ENCODE data around the gene SNTG2.

Gene SNTG2

GRCh38 chr2:926896-927295 lies 23.8 kb upstream of the SNTG2 start:
- no peak for DNase-seq

GRCh38 chr2:929011-929735 lies 21.5 kb upstream of the SNTG2 start:
- no peak for DNase-seq

- no peak for DNase-seq
Measured at GRCh38 chr2:929925-930324, 20.7 kb upstream of the SNTG2 start.

GRCh38 chr2:930935-931334 lies 19.7 kb upstream of the SNTG2 start:
- no peak for DNase-seq

- no peak for DNase-seq
Measured at GRCh38 chr2:932320-933115, 18.1 kb upstream of the SNTG2 start.

- no peak for DNase-seq
Measured at GRCh38 chr2:933734-934295, 16.8 kb upstream of the SNTG2 start.

- no peak for DNase-seq
Measured at GRCh38 chr2:937530-937929, 13.1 kb upstream of the SNTG2 start.

- no peak for DNase-seq
Measured at GRCh38 chr2:938181-939005, 12.3 kb upstream of the SNTG2 start.

- no peak for DNase-seq
Measured at GRCh38 chr2:939936-940601, 10.6 kb upstream of the SNTG2 start.

- no peak for DNase-seq
Measured at GRCh38 chr2:941871-942270, 8.8 kb upstream of the SNTG2 start.

GRCh38 chr2:942775-943460 lies 7.7 kb upstream of the SNTG2 start:
- no peak for DNase-seq

GRCh38 chr2:943461-943797 lies 7.2 kb upstream of the SNTG2 start:
- DNase-seq: no peak

- DNase-seq: no peak
Measured at GRCh38 chr2:943821-944220, 6.8 kb upstream of the SNTG2 start.

- DNase-seq: no peak
Measured at GRCh38 chr2:944693-945092, 6.0 kb upstream of the SNTG2 start.

- no peak for DNase-seq
Measured at GRCh38 chr2:945104-945503, 5.5 kb upstream of the SNTG2 start.

GRCh38 chr2:946073-946948 lies 4.3 kb upstream of the SNTG2 start:
- no peak for DNase-seq

GRCh38 chr2:949384-950079 lies 1.1 kb upstream of the SNTG2 start:
- no peak for DNase-seq

GRCh38 chr2:951224-952006 lies 766 bp downstream of the SNTG2 start:
- DNase-seq: no peak

GRCh38 chr2:953408-953807 lies 2.8 kb downstream of the SNTG2 start:
- no peak for DNase-seq
